ENCODE measurements around the gene KY. TPM values are rescaled to one million over a fixed set of nuclear protein-coding genes. Genes with fewer than 3 reads are reported as not detected.

Gene KY
- total RNA-seq, 4 donors from 2014 or later = not detected

DNA sequence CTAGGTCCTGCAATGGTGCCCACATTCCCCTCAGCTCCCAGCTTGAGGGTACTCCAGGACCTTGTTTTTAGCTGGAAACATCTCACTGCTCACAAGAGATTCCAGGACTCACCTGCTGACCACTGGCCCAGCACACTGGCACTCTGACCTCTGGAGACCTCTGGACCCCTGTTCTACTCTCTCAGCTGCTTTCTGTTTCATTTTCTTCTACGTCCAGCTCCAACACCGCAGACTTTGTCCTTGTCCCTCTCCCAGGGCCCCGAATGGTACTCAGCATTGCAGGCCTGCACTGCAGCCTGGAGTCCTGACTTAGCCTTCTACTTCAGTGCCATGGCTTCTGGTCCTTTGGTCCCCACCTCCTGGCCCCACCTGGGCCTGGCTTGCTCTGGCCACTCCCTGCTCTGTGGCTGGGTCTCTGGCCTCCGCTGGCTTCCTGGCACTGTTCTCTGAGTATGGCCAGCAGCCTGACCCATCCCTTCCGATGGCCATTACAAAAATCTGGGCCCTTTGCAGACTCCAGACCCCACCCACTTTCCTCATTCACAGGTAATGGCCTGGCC, 27.9 kb downstream of the KY start:
- no peak for TF ChIP-seq CTCF (IDR thresholded peaks at IDR 0.05; ENCODE audit: low read depth)

DNA sequence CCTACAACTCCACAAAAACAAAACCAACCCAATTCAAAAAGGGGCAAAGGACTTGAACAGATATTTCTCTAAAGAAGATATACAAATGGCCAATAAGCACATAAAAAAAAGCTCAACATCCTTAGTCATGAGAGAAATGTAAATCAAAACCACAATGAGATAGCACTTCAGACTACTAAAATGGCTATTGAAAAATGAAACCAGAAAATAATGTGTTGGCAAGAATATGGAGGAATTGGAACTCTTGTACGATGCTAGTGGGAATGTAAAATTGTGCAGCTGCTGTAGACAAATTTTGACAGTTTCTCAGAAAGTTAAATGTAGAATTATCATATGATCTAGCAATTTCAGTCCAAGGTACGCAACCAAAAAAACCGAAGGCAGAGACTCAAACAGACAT, 29.0 kb downstream of the KY start:
- TF ChIP-seq CTCF (IDR thresholded peaks at IDR 0.05; ENCODE audit: low read depth) = no peak

GRCh38 chr3:134620476-134621115, 30.2 kb downstream of the KY start:
- TF ChIP-seq CTCF (IDR thresholded peaks at IDR 0.05; ENCODE audit: low read depth) = no peak

GRCh38 chr3:134619884-134620445, 30.9 kb downstream of the KY start:
- TF ChIP-seq CTCF (IDR thresholded peaks at IDR 0.05; ENCODE audit: low read depth) = no peak

DNA sequence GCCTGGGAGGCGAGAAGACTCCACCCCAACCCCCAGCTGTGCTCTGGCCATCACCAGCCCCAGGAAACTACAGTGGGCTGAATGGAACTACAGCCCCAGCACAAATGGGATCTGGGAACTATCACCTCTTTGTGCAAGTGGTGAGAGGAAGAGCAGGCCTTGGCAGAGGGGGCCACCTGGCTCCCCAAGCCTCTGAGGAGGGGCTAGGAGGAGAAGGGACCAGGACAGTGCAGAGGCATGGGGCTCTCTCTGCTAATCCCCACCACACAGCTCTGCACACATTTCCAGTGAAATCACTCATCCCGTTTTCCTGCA, 31.6 kb downstream of the KY start:
- TF ChIP-seq CTCF (IDR thresholded peaks at IDR 0.05; ENCODE audit: low read depth) = no peak

- TF ChIP-seq CTCF (IDR thresholded peaks at IDR 0.05; ENCODE audit: low read depth) = no peak
Observed at GRCh38 chr3:134618478-134619300, 32.1 kb downstream of the KY start.
